GM19467 (cell line): ENCODE measurements around the gene ASIC1.

Experiments used
- ATAC-seq: cut with Tn5 transposase; IDR thresholded peaks from one replicate; pipeline ENCODE4 v1.9.1; 2021; ENCODE audit warnings: mild to moderate bottlenecking, moderate library complexity; ENCODE audit not compliant: unreplicated experiment

ASIC1 gene

GRCh38 chr12:50059440-50060119, 2.2 kb downstream of the ASIC1 start:
- no peak for ATAC-seq

- ATAC-seq: no peak
Measured at GRCh38 chr12:50060120-50060468, 2.7 kb downstream of the ASIC1 start.

GRCh38 chr12:50061171-50061570, 3.8 kb downstream of the ASIC1 start:
- ATAC-seq: no peak

GRCh38 chr12:50061946-50062686, 4.7 kb downstream of the ASIC1 start:
- ATAC-seq: no peak

GRCh38 chr12:50062728-50063460, 5.5 kb downstream of the ASIC1 start:
- ATAC-seq: no peak

- no peak for ATAC-seq
Measured at GRCh38 chr12:50065726-50066310, 8.4 kb downstream of the ASIC1 start.

GRCh38 chr12:50066402-50066801, 9.0 kb downstream of the ASIC1 start:
- ATAC-seq: no peak

GRCh38 chr12:50069069-50069468, 11.7 kb downstream of the ASIC1 start:
- no peak for ATAC-seq

GRCh38 chr12:50069539-50069938, 12.1 kb downstream of the ASIC1 start:
- ATAC-seq: no peak

GRCh38 chr12:50070314-50071060, 13.1 kb downstream of the ASIC1 start:
- ATAC-seq: no peak

- ATAC-seq: no peak
Measured at GRCh38 chr12:50072198-50072907, 15.0 kb downstream of the ASIC1 start.

- ATAC-seq: no peak
Measured at GRCh38 chr12:50073206-50073605, 15.8 kb downstream of the ASIC1 start.

GRCh38 chr12:50073712-50074111, 16.3 kb downstream of the ASIC1 start:
- no peak for ATAC-seq

- peak; percentile 84 for ATAC-seq
Measured at GRCh38 chr12:50074936-50075807, 17.8 kb downstream of the ASIC1 start.

GRCh38 chr12:50075808-50076170, 18.4 kb downstream of the ASIC1 start:
- no peak for ATAC-seq

- no peak for ATAC-seq
Measured at GRCh38 chr12:50077099-50077498, 19.7 kb downstream of the ASIC1 start.

GRCh38 chr12:50078281-50078680, 20.9 kb downstream of the ASIC1 start:
- ATAC-seq: no peak

- ATAC-seq: no peak
Measured at GRCh38 chr12:50079771-50080170, 22.4 kb downstream of the ASIC1 start.

GRCh38 chr12:50081096-50081808, 23.9 kb downstream of the ASIC1 start:
- no peak for ATAC-seq
